ENCODE results near the gene REN.

GRCh38 chr1:204199579-204199978 lies 33.4 kb upstream of the REN start:
- no peak for TF ChIP-seq CTCF (conservative IDR thresholded peaks at IDR 0.05)
- TF ChIP-seq EZH2 (IDR thresholded peaks at IDR 0.05; ENCODE audit: low read depth): no peak

All from PC-9 (cell line).